Ovary (tissue), 3 donors: ENCODE data around the gene DTNA.

Experiments used
- CTCF ChIP-seq, 3 donors: fragments of 450-650 bp in 2 of 3; fragments of 200-600 bp in 1 of 3; IDR thresholded peaks; one replicate each; pipeline versions ENCODE4 v1.5.1 to v1.8.0; 2016 to 2022; ENCODE audit warnings: antibody characterized with exemption in 3 of 3, mild to moderate bottlenecking in 1 of 3
- EP300 ChIP-seq: sonication (generic); formaldehyde crosslinking; IDR thresholded peaks from one replicate; pipeline ENCODE4 v1.6.1; 2017; ENCODE audit warnings: antibody characterized with exemption
- POLR2A ChIP-seq: fragments of 450-650 bp; IDR thresholded peaks from one replicate; pipeline ENCODE4 v1.6.1; 2017; ENCODE audit warnings: antibody characterized with exemption, mild to moderate bottlenecking, moderate library complexity
- donor health status: DM: no; HTN: no; CAD: no.

- TF ChIP-seq CTCF (IDR thresholded peaks at IDR 0.05) (no peak), POLR2A (no peak), EP300 (no peak)
Observed at GRCh38 chr18:34911661-34912384, 201.7 kb downstream of the DTNA start.
